Mucosa of rectum (tissue), 2 donors: Measurements from ENCODE around the gene SMAP1.
"Not testable (repeated sequence)": the region's sequence is repeated elsewhere in the genome, so short reads cannot be mapped to it uniquely, and the experiment has no call there.

Experiments used
- H3K27ac ChIP-seq, 2 donors: one replicate each; pipeline ENCODE4 v1.7.0; 2013; ENCODE audit warnings: inconsistent platforms in 2 of 2, low read depth in 2 of 2, low read length in 2 of 2
- H3K27me3 ChIP-seq, 2 donors: one replicate each; pipeline ENCODE4 v1.7.0; 2013; ENCODE audit warnings: low read length in 2 of 2; ENCODE audit not compliant: control insufficient read depth in 2 of 2, insufficient read depth in 2 of 2
- H3K36me3 ChIP-seq, 2 donors: one replicate each; pipeline ENCODE4 v1.7.0; 2013; ENCODE audit warnings: low read length in 2 of 2; ENCODE audit not compliant: control insufficient read depth in 2 of 2, insufficient read depth in 2 of 2
- H3K4me1 ChIP-seq, 2 donors: one replicate each; pipeline ENCODE4 v1.7.0; 2013; ENCODE audit warnings: low read length in 2 of 2, mild to moderate bottlenecking in 1 of 2; ENCODE audit not compliant: control insufficient read depth in 2 of 2, insufficient read depth in 2 of 2
- H3K4me3 ChIP-seq, 2 donors: one replicate each; pipeline ENCODE4 v1.7.0; 2013; ENCODE audit warnings: low read length in 2 of 2
- H3K9ac ChIP-seq, 2 donors: one replicate each; pipeline ENCODE4 v1.7.0; 2013; ENCODE audit warnings: low read length in 2 of 2, low read depth in 1 of 2, mild to moderate bottlenecking in 1 of 2
- H3K9me3 ChIP-seq, 2 donors: one replicate each; pipeline ENCODE4 v1.7.0; 2013; ENCODE audit warnings: low read length in 2 of 2; ENCODE audit not compliant: control insufficient read depth in 2 of 2
- donor health status: healthy.
- donor health status: Normal muscosa, but diverticular disease.

The SMAP1 gene

GRCh38 chr6:70771351-70771750, 103.7 kb downstream of the SMAP1 start:
- not testable (repeated sequence) for H3K27me3 ChIP-seq, H3K9me3 ChIP-seq, H3K4me1 ChIP-seq, H3K4me3 ChIP-seq, H3K9ac ChIP-seq, H3K27ac ChIP-seq, H3K36me3 ChIP-seq

- Histone ChIP-seq H3K4me1 (no peaks in the 10 kb centered on the region), H3K36me3 (peaks cover 5 to 6% of the 10 kb centered on the region in 2 donors), H3K27ac (no peak overlapping the region), H3K9ac (no peak overlapping the region), H3K9me3 (no peaks in the 10 kb centered on the region), H3K4me3 (no peak overlapping the region), H3K27me3 (no peaks in the 10 kb centered on the region)
Observed at GRCh38 chr6:70779934-70780333, 112.3 kb downstream of the SMAP1 start.

DNA sequence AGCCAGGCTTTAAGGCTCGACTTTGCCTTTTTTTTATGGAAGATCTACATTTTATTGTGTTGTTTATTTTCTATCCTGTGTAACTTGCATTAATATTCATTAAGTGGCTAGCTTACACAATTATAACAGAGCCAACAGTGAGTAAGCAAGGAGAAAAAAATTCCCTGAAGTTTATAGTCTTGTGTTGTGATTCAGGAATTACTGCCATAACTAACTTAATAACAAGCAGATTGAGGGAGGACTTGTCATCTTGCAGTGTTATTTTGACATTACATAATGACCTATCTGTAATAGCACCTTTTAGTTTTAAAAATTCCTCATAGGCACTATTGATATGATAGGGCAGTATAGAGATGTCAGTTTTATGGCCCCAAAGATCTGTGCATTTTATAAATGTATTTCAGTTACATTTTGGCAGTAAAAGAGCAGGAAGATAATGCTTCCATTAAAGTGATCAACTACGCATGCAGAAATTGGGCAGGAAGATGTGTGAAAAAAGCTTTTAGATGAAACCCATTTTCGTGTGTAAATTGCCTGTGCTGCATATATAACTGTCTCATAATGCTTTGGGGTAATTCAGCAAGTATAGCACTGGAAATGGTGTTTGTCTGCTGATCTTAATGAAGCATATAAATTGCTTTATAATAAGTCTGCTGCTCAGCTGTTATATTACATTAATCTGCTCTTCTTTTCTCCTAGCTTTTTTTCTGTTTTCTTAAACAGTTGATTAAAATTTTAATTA, 123.0 kb downstream of the SMAP1 start:
- Histone ChIP-seq H3K4me1 (no peaks in the 10 kb centered on the region), H3K9ac (no peak overlapping the region), H3K27me3 (no peaks in the 10 kb centered on the region), H3K36me3 (no peaks in the 10 kb centered on the region), H3K27ac (no peak overlapping the region), H3K9me3 (no peaks in the 10 kb centered on the region), H3K4me3 (no peak overlapping the region)

GRCh38 chr6:70797625-70798024, 129.9 kb downstream of the SMAP1 start:
- Histone ChIP-seq H3K4me3 (no peak overlapping the region), H3K4me1 (no peaks in the 10 kb centered on the region), H3K27ac (no peak overlapping the region), H3K36me3 (no peaks in the 10 kb centered on the region), H3K9me3 (no peaks in the 10 kb centered on the region), H3K27me3 (no peaks in the 10 kb centered on the region), H3K9ac (no peak overlapping the region)

GRCh38 chr6:70806086-70806485, 138.4 kb downstream of the SMAP1 start:
- no peaks in the 10 kb centered on the region for H3K27me3 ChIP-seq
- H3K9ac ChIP-seq: no peak overlapping the region
- H3K4me3 ChIP-seq: no peak overlapping the region
- no peaks in the 10 kb centered on the region for H3K9me3 ChIP-seq
- H3K4me1 ChIP-seq: no peaks in the 10 kb centered on the region
- peaks cover 0 to under 1% of the 10 kb centered on the region in 2 donors for H3K36me3 ChIP-seq
- no peak overlapping the region for H3K27ac ChIP-seq

DNA sequence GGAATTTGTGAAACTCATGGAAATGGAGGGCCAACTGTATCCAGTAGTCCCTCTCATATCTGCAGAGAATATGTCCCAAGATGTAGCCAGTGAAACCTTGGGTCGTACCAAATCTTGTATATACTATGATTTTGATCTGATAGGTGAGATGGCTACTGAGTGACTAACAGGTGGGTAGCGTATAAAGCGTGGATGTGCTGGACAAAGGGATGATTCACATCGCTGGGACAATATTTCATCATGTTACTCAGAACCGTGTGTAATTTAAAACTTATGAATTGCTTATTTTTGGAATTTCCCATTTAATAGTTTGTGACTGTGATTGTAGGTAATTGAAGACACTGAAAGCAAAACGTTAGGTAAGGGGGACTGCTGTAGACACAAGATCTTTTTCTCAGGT, 144.1 kb downstream of the SMAP1 start:
- Histone ChIP-seq H3K9ac (no peak overlapping the region), H3K27ac (no peak overlapping the region), H3K36me3 (peaks cover 2 to 3% of the 10 kb centered on the region in 2 donors), H3K4me1 (no peaks in the 10 kb centered on the region), H3K27me3 (no peaks in the 10 kb centered on the region), H3K9me3 (no peaks in the 10 kb centered on the region), H3K4me3 (no peak overlapping the region)

GRCh38 chr6:70813885-70814284, 146.2 kb downstream of the SMAP1 start:
- Histone ChIP-seq H3K36me3 (peaks cover 2 to 3% of the 10 kb centered on the region in 2 donors), H3K9ac (no peak overlapping the region), H3K27me3 (no peaks in the 10 kb centered on the region), H3K4me3 (no peak overlapping the region), H3K27ac (no peak overlapping the region), H3K9me3 (no peaks in the 10 kb centered on the region), H3K4me1 (no peaks in the 10 kb centered on the region)

DNA sequence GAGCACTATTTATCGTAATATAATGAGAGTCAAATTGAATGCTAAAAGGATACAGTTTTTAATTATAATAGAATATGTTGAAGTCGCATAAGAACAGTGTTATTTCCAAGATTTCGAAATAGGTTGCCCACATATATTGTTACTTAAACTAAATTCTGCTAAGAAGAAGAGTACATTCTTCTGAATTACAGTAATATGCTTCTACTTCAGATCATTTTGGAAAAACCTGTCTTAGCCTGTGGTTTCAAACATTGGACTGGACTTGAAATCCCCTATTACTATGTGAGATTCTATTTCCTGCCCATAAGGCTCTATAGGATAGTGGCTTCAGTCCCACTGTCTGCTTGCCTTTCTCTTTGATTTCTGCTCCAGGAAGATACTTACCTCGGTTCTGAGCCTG, 152.0 kb downstream of the SMAP1 start:
- Histone ChIP-seq H3K4me1 (no peaks in the 10 kb centered on the region), H3K27ac (no peak overlapping the region), H3K4me3 (no peak overlapping the region), H3K9ac (no peak overlapping the region), H3K36me3 (no peaks in the 10 kb centered on the region), H3K9me3 (no peaks in the 10 kb centered on the region), H3K27me3 (no peaks in the 10 kb centered on the region)

DNA sequence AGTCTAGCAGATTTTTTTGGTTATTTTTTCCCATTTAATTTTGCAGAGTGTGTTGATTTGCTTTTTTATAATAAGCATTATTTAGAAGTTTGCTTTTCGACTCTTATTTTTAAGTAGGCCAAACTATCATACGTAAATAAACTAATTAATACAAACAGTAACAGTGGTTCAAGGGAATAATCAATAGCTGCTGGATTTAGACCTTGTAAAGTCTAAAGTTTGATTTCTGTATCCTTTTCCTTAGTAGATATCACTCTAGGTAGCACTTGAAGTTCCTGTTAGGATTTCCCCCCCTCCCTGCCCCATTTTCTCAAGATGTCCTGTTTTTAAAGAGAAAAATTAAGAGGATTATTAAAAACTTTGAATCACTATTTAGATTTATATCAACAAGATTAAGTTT, 153.1 kb downstream of the SMAP1 start:
- no peak overlapping the region for H3K9ac ChIP-seq
- no peak overlapping the region for H3K4me3 ChIP-seq
- no peak overlapping the region for H3K27ac ChIP-seq
- no peaks in the 10 kb centered on the region for H3K9me3 ChIP-seq
- H3K4me1 ChIP-seq: no peaks in the 10 kb centered on the region
- no peaks in the 10 kb centered on the region for H3K27me3 ChIP-seq
- H3K36me3 ChIP-seq: no peaks in the 10 kb centered on the region

DNA sequence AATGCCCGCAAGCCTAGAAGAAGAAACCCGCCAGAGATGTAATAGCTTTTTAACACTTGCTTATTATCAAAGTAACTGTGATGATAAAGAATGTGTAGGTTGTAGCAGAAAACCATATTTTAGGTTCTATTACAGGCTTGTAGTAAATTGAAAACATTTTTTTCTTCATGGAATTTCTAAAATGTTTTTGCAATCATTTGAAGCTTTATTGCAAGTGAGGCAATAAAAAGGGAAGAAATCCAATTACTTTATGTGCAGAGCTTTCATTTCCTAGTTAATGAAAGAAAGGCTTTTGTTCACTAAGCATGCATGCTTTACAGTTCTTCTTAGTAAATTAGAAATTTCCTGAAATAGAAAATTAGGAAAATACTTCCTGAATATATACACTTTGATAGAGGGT, 154.1 kb downstream of the SMAP1 start:
- H3K27ac ChIP-seq: no peak overlapping the region
- H3K9me3 ChIP-seq: no peaks in the 10 kb centered on the region
- no peak overlapping the region for H3K4me3 ChIP-seq
- H3K36me3 ChIP-seq: no peaks in the 10 kb centered on the region
- H3K27me3 ChIP-seq: no peaks in the 10 kb centered on the region
- H3K9ac ChIP-seq: no peak overlapping the region
- H3K4me1 ChIP-seq: no peaks in the 10 kb centered on the region

DNA sequence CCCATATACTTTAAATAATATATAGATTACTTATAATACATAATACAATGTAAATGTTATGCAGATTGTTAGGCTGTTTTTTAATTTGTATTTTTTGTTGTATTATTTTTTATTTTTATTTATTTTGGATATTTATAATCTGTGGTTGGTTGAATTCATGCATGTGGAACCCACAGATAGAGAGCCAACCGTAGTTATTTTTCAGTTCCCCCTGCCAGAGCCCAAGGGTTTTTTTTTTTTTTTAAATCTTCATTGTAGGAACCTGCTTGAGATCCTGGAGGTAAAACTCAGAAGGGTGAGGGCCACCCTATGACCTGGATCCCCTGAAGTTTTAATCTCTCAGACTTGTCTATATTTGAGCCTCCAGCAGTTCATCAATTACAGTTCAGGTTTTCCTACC, 156.0 kb downstream of the SMAP1 start:
- no peaks in the 10 kb centered on the region for H3K27me3 ChIP-seq
- H3K4me1 ChIP-seq: no peaks in the 10 kb centered on the region
- H3K4me3 ChIP-seq: no peak overlapping the region
- H3K27ac ChIP-seq: no peak overlapping the region
- H3K9me3 ChIP-seq: no peaks in the 10 kb centered on the region
- no peaks in the 10 kb centered on the region for H3K36me3 ChIP-seq
- H3K9ac ChIP-seq: no peak overlapping the region
